GM19035 (cell line): ENCODE results near the gene RPL27A.

Source experiments
- ATAC-seq: cut with Tn5 transposase; IDR thresholded peaks from one replicate; pipeline ENCODE4 v1.9.1; 2021; ENCODE audit not compliant: unreplicated experiment

RPL27A gene

DNA sequence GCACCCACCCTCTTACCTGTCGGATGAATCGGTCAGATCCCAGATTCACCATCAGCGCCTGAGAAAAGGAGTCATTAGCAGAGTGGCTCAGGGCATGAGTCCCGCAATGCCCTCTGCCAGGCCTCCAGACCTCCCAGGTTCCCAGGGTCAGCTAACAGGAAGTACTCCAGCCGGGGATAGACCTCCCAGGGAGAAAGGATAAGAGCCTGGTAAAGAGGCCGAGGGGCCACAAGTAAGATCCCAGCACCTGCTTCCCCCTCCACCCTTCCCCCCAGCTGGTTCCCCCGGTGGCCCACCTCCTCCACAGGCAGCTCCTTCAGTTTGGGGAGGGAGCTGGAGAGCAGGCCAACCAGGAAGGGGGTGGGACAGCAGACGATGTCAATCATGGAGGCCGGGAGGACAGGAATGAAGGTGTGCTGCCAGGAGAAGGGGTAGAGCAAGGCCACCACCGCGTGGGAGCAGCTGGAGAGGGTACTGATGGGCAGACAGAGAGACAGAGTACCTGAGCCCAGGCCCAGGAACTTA, 16.4 kb downstream of the RPL27A start:
- no peak for ATAC-seq

DNA sequence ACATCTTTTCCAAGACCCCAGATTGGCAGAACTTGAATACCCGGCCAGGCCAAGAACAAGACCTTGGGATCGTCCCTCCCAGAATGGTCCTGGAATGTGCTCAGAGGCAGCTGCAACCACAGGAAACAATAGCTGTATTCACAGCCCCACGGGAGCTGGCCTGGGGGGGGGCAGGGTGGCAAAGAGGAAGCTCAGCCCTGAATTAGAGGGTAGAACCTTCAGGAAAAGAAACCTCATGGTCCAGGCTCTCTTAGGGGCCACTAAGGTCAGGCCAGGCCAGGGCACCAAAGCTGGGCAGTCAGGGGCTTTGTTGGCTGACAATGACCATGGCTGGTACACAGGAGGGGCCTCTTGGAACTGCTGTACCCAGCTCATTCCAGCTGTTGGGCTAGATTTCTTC, 17.3 kb downstream of the RPL27A start:
- no peak for ATAC-seq

DNA sequence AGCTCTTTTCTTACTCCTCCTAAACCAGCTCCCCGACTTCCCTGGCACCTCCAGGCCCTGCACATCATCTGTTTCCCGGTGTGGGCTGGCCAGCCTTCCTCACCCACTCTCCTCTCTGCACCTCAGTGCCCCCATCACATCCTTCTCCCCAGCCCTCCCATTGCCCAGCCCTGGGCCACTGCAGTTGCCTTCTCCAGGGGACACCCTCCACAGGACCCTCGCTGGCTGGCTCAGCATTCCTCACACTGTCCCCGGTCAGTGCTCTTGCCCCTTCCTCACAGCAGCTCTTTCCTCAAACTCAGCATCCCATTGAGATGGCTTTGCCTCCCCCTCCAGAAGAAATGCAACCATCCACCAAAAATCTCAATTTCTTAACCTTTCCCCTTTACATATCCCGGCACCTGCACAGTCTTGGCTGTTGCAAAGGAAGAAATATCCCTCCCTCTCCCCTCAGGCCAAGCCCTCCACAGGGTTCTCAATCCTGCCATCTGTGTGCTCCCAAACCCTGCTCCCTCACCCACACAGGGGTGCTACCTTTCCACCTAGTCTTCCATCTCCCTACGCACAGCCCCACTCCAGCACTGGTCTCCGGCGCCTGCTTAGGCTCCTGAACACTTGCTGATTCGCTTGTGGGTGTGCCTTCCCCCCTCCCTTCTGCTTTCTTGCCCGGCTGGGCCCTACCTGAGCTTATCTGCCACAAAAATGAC, 19.5 kb downstream of the RPL27A start:
- no peak for ATAC-seq

- ATAC-seq = no peak
Observed at GRCh38 chr11:8702598-8702915, 20.0 kb downstream of the RPL27A start.

DNA sequence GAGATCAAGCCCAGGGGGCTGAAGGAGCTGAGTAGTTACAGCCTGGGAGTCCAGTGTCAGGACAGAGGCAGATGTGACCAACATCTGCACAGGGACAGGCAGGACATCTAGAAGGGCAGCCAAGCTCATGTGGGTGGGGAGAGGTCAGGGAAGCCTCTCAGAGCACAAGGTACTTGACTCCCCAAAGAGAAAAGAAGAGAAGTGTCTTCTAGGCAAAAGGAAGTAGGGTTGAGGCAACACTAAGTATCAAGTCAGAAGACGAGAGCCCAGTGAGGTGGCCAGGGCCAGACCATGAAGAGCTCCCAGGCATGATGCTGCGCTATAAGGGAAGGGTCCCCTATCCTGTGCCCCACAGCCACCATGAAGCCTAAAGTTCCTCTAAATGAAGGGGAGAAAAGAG, 21.5 kb downstream of the RPL27A start:
- ATAC-seq = no peak

DNA sequence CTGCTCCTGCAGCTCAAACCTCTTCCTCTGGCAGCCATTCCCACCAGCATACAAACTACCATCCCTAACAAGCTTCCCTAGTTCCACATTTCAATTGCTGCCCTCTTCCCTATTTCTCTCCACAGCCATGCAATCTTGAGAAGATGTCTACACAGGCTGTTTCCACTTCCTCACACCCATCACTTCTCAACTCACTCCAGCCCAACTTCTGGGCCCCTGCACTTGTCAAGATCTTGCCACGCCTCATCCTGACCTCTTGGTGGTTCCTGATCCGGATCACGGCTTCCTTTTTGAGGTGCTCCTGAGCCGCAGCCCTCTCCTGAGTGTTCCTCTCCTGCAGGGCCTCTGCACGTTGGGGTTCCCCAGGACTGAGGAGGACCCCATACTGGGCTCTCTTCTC, 22.6 kb downstream of the RPL27A start:
- no peak for ATAC-seq

DNA sequence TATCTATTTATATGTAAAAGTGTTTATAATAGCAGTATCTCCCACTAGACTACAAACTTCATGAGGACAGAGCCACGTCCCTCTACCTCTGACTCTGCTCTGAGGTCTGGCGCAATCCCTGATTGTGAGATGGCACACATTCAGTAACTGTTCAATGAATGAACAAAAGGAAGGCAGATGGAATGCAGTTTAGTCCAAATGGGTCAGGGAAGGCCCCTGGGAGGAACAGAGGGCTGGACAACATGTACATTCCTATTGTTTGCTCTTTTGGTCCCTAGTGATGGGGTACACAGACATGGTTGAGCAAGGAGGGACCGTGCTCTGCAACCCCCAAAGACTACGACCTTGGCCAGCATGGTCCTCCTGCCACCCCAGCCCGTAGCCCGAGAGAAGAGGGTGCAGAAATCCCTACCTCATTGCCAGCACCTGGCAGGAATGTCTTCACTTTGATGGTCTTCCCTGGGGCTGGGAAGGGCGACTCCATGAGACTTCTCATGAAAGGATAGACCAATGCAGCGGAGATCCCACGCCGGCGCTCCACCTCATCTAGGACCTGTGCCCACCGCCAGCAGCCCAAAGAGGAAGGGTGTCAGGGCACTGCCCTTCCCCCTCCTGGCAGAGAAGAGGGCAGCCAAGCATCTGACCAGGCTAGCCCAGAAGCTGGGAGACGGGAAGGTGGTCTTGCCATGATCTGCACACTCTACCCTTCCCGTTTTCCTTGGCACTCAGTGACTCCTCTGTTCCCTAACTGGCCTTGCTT, 24.3 kb downstream of the RPL27A start:
- ATAC-seq = no peak

- no peak for ATAC-seq
Observed at GRCh38 chr11:8707541-8708191, 25.1 kb downstream of the RPL27A start.

- no peak for ATAC-seq
Observed at GRCh38 chr11:8709002-8709672, 26.5 kb downstream of the RPL27A start.

- no peak for ATAC-seq
Observed at GRCh38 chr11:8709777-8710176, 27.2 kb downstream of the RPL27A start.

GRCh38 chr11:8711895-8712442, 29.4 kb downstream of the RPL27A start:
- ATAC-seq = no peak

DNA sequence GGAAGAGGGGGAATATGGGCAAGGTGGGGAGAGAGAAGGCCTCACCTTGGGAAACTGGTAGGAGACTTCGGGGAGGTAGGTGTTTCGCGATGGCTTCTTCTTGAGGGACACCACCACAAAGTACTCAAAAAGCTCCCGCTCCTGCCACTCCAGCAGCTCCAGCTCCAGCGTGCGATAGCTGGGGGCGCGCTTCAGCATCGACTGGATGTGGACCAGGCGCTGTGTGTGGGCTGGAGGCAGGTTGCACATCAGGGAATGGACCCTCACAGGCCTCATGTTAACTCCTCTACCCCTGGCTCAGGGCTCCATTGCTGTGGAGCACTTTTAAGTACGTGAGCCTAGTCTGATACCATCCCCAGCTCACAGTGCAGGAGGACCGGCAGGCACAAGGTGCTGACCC, 29.9 kb downstream of the RPL27A start:
- no peak for ATAC-seq

- ATAC-seq = no peak
Observed at GRCh38 chr11:8713760-8714454, 31.3 kb downstream of the RPL27A start.

DNA sequence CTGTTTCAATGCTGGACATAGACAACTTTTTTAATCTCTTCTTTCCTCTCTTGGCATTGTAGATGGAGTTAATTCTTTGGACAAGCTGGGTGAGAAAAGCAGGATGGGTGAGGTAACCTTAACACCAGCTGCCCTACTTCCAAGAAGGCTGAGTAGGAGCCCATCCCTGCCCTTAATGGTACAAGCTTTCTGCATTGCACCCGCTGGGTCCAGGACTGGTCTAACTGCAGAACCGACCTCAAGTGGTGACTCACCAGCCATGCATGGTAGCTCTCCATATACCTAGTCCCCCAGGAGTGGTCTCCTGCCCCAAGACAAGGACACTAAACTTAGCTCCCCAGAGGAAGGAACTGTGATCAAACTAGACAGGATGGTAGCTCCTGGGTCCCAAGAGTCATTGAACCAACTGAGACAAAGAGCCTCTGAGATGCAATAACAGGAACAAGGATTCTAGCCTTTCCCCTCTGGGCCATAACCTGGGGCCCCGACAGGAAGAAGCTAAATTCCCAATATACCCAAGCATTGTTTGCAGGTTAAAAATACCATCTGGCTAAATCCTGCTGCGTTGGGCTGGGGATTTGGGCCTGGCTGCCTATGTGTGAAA, 32.1 kb downstream of the RPL27A start:
- ATAC-seq = no peak

DNA sequence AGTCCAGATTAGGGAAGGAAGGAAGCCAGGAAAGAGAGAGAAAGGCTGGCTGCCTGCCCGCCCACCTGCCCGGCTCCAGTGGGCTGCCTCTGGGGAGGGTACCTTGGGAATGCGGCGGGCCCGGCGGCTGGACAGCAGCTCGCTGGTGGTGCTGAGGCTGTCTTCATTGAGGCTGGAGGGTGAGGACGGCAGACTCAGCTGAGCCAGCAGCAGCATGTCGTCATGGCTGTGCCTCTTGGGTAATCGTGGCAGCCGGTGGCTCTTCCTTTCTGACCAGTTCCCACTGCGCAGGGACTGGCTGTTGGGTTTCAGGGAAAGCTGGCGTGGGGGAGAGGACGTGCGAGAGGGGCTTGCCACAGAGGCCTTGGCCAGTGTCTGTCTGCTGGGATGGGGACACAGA, 32.9 kb downstream of the RPL27A start:
- ATAC-seq = no peak

DNA sequence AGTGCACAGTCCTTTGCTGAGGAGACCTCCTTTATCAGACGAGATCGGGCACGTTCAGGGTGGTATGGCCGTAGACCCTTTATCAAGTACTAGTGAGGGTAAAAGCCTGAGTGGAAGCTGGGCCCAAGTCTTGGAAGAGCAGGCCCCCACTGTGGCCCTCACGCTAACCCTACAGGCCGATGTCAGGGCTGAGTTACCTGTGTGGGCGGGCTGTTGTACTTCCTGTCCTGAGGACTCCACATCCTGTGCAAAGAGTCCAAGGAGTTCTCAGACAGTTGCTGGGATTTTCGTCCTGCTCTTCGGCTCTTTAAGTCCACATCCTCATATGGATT, 34.9 kb downstream of the RPL27A start:
- no peak for ATAC-seq

GRCh38 chr11:8717876-8718753, 35.5 kb downstream of the RPL27A start:
- no peak for ATAC-seq

GRCh38 chr11:8719211-8719649, 36.6 kb downstream of the RPL27A start:
- no peak for ATAC-seq

DNA sequence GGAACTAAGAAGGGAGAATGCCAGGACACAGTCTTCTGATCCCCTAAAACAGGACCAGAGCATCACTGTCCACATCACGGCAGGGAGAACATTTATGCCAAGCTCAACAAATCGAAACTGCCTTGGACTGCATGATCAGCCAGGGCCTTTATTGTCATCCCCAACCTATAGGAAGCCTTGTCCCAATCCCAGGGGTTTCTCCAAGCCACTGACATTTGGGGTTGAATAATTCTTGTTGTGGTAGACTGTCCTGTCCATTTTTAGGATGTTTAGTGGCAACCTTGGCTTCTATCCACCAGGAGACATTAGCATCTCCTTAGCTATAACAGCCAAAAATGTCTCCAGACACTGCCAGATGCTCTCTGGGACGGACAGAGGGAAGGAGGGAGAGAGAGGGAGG, 37.1 kb downstream of the RPL27A start:
- ATAC-seq = no peak
